NB4 (cell line): Measurements from ENCODE around the gene ARID1B.
A peak's percentile ranks its signal among the peaks of the same experiment; 100 is the strongest.

Experiments
- DNase-seq: peaks from one replicate; pipeline ENCODE4 v3.0.0; 2010; ENCODE audit warnings: low read depth
- H3K4me3 ChIP-seq: one replicate; pipeline ENCODE4 v1.5.1; 2011; ENCODE audit warnings: mild to moderate bottlenecking, low read depth, low read length, moderate library complexity
- CTCF ChIP-seq: IDR thresholded peaks from one replicate; pipeline ENCODE4 v1.5.1; 2012; ENCODE audit warnings: low read depth, low read length
- MAX ChIP-seq: IDR thresholded peaks from 2 replicates; pipeline ENCODE4 v1.6.1; 2011; ENCODE audit warnings: low read depth, low read length
- MYC ChIP-seq: IDR thresholded peaks from 2 replicates; pipeline ENCODE4 v1.6.1; 2011; ENCODE audit warnings: low read depth, low read length
- POLR2A ChIP-seq: IDR thresholded peaks from 2 replicates; pipeline ENCODE4 v1.6.1; 2011; ENCODE audit warnings: mild to moderate bottlenecking; ENCODE audit not compliant: insufficient read length; ENCODE audit errors: extremely low read depth

ARID1B gene

GRCh38 chr6:156827382-156827781, 50.2 kb downstream of the ARID1B start:
- no peak overlapping the region for H3K4me3 ChIP-seq
- DNase-seq: no peak
- TF ChIP-seq POLR2A: no peak
- no peak for TF ChIP-seq MAX
- TF ChIP-seq CTCF: no peak
- TF ChIP-seq MYC: no peak

DNA sequence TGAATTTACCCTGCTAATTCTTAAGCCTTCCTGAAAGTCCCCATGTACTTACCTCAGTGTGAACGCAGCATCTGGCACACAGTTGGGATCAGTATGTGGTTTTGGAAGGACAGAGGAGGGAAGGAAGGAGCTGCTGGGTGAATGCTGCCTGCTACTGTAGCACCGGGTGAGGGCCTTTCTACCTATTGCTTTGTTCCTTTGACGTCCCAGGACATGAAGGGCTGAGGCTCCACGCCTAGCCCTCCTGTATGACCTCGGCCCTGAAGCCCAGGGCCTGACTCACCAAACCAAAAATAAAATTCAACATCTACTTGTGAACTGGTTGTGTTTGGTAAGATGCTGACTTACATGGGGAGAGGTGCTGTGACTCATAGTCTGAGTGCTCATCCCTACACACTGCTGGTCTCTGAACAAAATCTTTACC, 51.1 kb downstream of the ARID1B start:
- TF ChIP-seq CTCF (no peak), MAX (no peak), MYC (no peak), POLR2A (no peak)
- H3K4me3 ChIP-seq: no peak overlapping the region
- peak; percentile 50 for DNase-seq

DNA sequence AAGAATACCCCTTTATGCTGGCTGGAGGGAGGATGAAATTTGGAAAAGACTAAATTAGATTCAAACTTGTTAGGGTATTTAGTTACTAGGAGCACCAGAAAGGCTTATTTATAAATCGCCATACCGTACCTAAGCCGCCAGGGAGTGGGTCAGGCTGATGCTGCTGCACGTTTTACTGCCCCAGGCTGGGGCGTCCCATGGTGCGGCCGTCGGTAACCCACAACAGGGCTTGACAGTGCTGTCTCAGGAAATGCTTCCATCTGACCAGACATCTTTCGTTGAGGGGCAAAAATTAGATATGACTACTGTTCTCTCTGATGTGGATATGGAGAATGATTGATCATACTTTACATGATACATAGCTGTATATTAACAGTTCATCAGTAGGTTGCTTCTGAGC, 52.9 kb downstream of the ARID1B start:
- H3K4me3 ChIP-seq: no peak overlapping the region
- DNase-seq: no peak
- TF ChIP-seq CTCF (no peak), POLR2A (no peak), MYC (no peak), MAX (no peak)

- no peak overlapping the region for H3K4me3 ChIP-seq
- DNase-seq: peak; percentile 32
- TF ChIP-seq CTCF: no peak
- no peak for TF ChIP-seq MYC
- TF ChIP-seq MAX: no peak
- no peak for TF ChIP-seq POLR2A
Observed at GRCh38 chr6:156832231-156832647, 55.1 kb downstream of the ARID1B start.

DNA sequence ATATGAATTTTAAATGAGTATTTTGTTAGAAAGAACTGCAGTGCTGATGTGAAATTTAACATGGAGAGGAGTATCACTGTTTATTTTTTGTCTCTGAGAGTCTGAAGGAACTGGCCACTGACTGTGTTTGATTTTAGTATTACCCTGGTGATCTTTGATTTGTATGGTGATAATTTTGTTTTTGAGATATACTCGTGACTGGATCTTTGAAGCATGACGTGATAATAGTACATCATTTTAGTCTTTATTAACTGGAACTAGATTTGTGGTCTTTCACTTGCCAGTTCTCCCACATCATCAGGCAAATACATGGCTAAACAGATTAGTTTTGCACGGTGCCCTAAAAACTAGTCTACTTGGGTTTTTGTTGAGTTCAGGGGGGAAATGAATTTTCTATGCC, 55.5 kb downstream of the ARID1B start:
- no peak for TF ChIP-seq MAX
- no peak for TF ChIP-seq CTCF
- no peak for TF ChIP-seq MYC
- no peak for TF ChIP-seq POLR2A
- no peak for DNase-seq
- H3K4me3 ChIP-seq: no peak overlapping the region

DNA sequence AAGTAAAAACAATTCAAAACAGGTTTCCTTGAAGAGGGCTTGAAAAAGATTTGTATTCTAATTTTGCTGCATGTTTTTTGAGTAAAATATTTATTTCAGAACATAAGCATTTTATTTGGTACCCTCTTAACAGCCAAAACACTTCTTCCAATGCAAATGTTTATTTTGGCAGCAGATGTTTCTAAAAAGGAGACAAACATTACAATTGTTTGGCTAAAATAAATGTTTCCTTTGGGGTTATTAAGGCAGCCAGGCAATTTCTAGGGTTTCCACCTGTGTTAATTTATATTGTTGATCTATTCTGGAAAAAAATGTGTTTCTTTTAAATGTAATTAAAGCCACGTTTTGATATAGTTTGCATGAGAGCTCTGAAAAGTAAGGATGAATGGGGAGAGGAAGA, 56.6 kb downstream of the ARID1B start:
- TF ChIP-seq CTCF (no peak), MAX (no peak), POLR2A (no peak), MYC (no peak)
- no peak overlapping the region for H3K4me3 ChIP-seq
- no peak for DNase-seq
